HEK293T (cell line): ENCODE data around the gene SRGAP1.

ENCODE experiments used
- CTCF ChIA-PET: fragments of 350-600 bp; formaldehyde crosslinking; extraction: SDS; loops from one replicate; lab custom pipeline; 2021; ENCODE audit warnings: antibody characterized with exemption, inconsistent platforms; lab: Yijun Ruan, JAX
- POLR2A ChIA-PET: fragments of 350-600 bp; formaldehyde crosslinking; extraction: SDS; loops from one replicate; lab custom pipeline; 2020; ENCODE audit warnings: antibody characterized with exemption, inconsistent platforms; lab: Yijun Ruan, JAX
- DNase-seq: peaks from one replicate; pipeline ENCODE4 v3.0.0; 2012; ENCODE audit warnings: mixed read lengths; ENCODE audit errors: extremely low spot score
- ARNT ChIP-seq: fragments of 450-650 bp; IDR thresholded peaks from 2 replicates; pipeline ENCODE4 v1.6.1; 2017; ENCODE audit warnings: mild to moderate bottlenecking
- BHLHE40 ChIP-seq: fragments of 450-650 bp; IDR thresholded peaks from 2 replicates; pipeline ENCODE4 v1.6.1; 2016; ENCODE audit warnings: mild to moderate bottlenecking, moderate library complexity, borderline replicate concordance
- CTBP1 ChIP-seq: fragments of 450-650 bp; IDR thresholded peaks from 2 replicates; pipeline ENCODE4 v1.6.1; 2016; ENCODE audit warnings: borderline replicate concordance
- ELF4 ChIP-seq: fragments of 450-650 bp; IDR thresholded peaks from 2 replicates; pipeline ENCODE4 v1.6.1; 2017; ENCODE audit warnings: antibody characterized with exemption
- FOXA1 ChIP-seq: fragments of 450-650 bp; IDR thresholded peaks from 2 replicates; pipeline ENCODE4 v1.6.1; 2016; ENCODE audit warnings: mild to moderate bottlenecking
- FOXK2 ChIP-seq: fragments of 450-650 bp; IDR thresholded peaks from 2 replicates; pipeline ENCODE4 v1.6.1; 2016; ENCODE audit warnings: mild to moderate bottlenecking
- FOXM1 ChIP-seq: fragments of 450-650 bp; IDR thresholded peaks from 2 replicates; pipeline ENCODE4 v1.6.1; 2017; ENCODE audit warnings: mild to moderate bottlenecking, borderline replicate concordance
- HDGF ChIP-seq: fragments of 450-650 bp; IDR thresholded peaks from 2 replicates; pipeline ENCODE4 v1.6.1; 2017; ENCODE audit warnings: antibody characterized with exemption, borderline replicate concordance
- L3MBTL2 ChIP-seq: fragments of 450-650 bp; conservative IDR thresholded peaks from 2 replicates; pipeline ENCODE4 v1.6.1; 2016; ENCODE audit warnings: mild to moderate bottlenecking
- LEF1 ChIP-seq: fragments of 450-650 bp; IDR thresholded peaks from 2 replicates; pipeline ENCODE4 v1.6.1; 2017; ENCODE audit warnings: mild to moderate bottlenecking, borderline replicate concordance
- NFRKB ChIP-seq: fragments of 450-650 bp; IDR thresholded peaks from 2 replicates; pipeline ENCODE4 v1.6.1; 2016; ENCODE audit warnings: mild to moderate bottlenecking, moderate library complexity
- PKNOX1 ChIP-seq: fragments of 450-650 bp; IDR thresholded peaks from 2 replicates; pipeline ENCODE4 v1.6.1; 2016
- SP1 ChIP-seq: fragments of 450-650 bp; IDR thresholded peaks from 2 replicates; pipeline ENCODE4 v1.6.1; 2017
- SUZ12 ChIP-seq: fragments of 450-650 bp; IDR thresholded peaks from 2 replicates; pipeline ENCODE4 v1.6.1; 2016; ENCODE audit warnings: mild to moderate bottlenecking
- TARDBP ChIP-seq: fragments of 450-650 bp; IDR thresholded peaks from 2 replicates; pipeline ENCODE4 v1.6.1; 2016
- ZNF384 ChIP-seq: fragments of 450-650 bp; IDR thresholded peaks from 2 replicates; pipeline ENCODE4 v1.6.1; 2016

Gene SRGAP1

GRCh38 chr12:63862969-63863230 lies 18.4 kb downstream of the SRGAP1 start:
- ChIA-PET POLR2A (no interaction called here), CTCF (no interaction called here)
- DNase-seq = no peak
- TF ChIP-seq FOXM1 = no peak
- TF ChIP-seq SP1 = no peak
- no peak for TF ChIP-seq ARNT
- no peak for TF ChIP-seq FOXA1
- no peak for TF ChIP-seq CTBP1

- ChIA-PET POLR2A (no interaction called here), CTCF (interaction anchor here (0.7 kb wide), 1 partner anchor 224 kb away, joined by 3 read pairs; no protein-coding TSS in a partner anchor)
- TF ChIP-seq L3MBTL2 (0 out of 2 replicates have a peak, but pooled peaks have one; percentile 15), PKNOX1 (peak; percentile 68), NFRKB (no peak)
- no peak for DNase-seq
Observed at GRCh38 chr12:63863658-63864453, 19.4 kb downstream of the SRGAP1 start.

- POLR2A ChIA-PET = no interaction called here
- CTCF ChIA-PET = no interaction called here
- DNase-seq = peak; percentile 20
- TF ChIP-seq BHLHE40 = no peak
- no peak for TF ChIP-seq ZNF384
- TF ChIP-seq ARNT = no peak
- peak; percentile 90 for TF ChIP-seq PKNOX1
- TF ChIP-seq FOXM1 = no peak
- no peak; the same call in 1 of the 2 replicates for TF ChIP-seq CTBP1
- no peak for TF ChIP-seq TARDBP
Observed at GRCh38 chr12:63864454-63864706, 19.9 kb downstream of the SRGAP1 start.

GRCh38 chr12:63865448-63865847 lies 20.9 kb downstream of the SRGAP1 start:
- CTCF ChIA-PET = no interaction called here

GRCh38 chr12:63867053-63867452 lies 22.6 kb downstream of the SRGAP1 start:
- ChIA-PET CTCF (no interaction called here), POLR2A (no interaction called here)

More at GRCh38 chr12:63865448-63865847, 20.9 kb downstream of the SRGAP1 start:
- DNase-seq = no peak
- POLR2A ChIA-PET = no interaction called here
- no peak for TF ChIP-seq FOXK2
- no peak for TF ChIP-seq L3MBTL2
- TF ChIP-seq HDGF = no peak
- TF ChIP-seq LEF1 = no peak
- TF ChIP-seq NFRKB = no peak
- TF ChIP-seq ZNF384 = no peak
- no peak for TF ChIP-seq SUZ12
- no peak for TF ChIP-seq ELF4
- TF ChIP-seq BHLHE40 = no peak
- TF ChIP-seq TARDBP = no peak
- no peak for TF ChIP-seq PKNOX1
- TF ChIP-seq FOXM1 = no peak
- no peak for TF ChIP-seq CTBP1

GRCh38 chr12:63869656-63870055 lies 25.2 kb downstream of the SRGAP1 start:
- ChIA-PET CTCF (interaction anchor here (0.6 kb wide), 1 partner anchor 870 kb away, joined by 3 read pairs; no protein-coding TSS in a partner anchor), POLR2A (no interaction called here)
- no peak for DNase-seq
- no peak for TF ChIP-seq ELF4
- no peak for TF ChIP-seq PKNOX1
- TF ChIP-seq L3MBTL2 = no peak
- TF ChIP-seq NFRKB = no peak

More at GRCh38 chr12:63867053-63867452, 22.6 kb downstream of the SRGAP1 start:
- DNase-seq = no peak
- no peak for TF ChIP-seq ELF4
- no peak for TF ChIP-seq FOXK2
- TF ChIP-seq ZNF384 = no peak

GRCh38 chr12:63870838-63871237 lies 26.3 kb downstream of the SRGAP1 start:
- ChIA-PET CTCF (no interaction called here), POLR2A (no interaction called here)
- no peak for DNase-seq
- no peak for TF ChIP-seq LEF1
- TF ChIP-seq FOXK2 = no peak
- TF ChIP-seq HDGF = no peak
- no peak for TF ChIP-seq NFRKB
- TF ChIP-seq ZNF384 = no peak
- TF ChIP-seq ELF4 = no peak
- no peak for TF ChIP-seq TARDBP
- no peak for TF ChIP-seq L3MBTL2
- no peak for TF ChIP-seq SUZ12
- no peak for TF ChIP-seq SP1
- no peak for TF ChIP-seq BHLHE40
- no peak for TF ChIP-seq ARNT
